Epidermal melanocyte (primary cell): ENCODE data around the gene MXD4.

Experiments used
- DNase-seq: peaks from one replicate; pipeline ENCODE4 v3.0.0; 2011; ENCODE audit warnings: low spot score; ENCODE audit not compliant: insufficient read length

Gene MXD4

DNA sequence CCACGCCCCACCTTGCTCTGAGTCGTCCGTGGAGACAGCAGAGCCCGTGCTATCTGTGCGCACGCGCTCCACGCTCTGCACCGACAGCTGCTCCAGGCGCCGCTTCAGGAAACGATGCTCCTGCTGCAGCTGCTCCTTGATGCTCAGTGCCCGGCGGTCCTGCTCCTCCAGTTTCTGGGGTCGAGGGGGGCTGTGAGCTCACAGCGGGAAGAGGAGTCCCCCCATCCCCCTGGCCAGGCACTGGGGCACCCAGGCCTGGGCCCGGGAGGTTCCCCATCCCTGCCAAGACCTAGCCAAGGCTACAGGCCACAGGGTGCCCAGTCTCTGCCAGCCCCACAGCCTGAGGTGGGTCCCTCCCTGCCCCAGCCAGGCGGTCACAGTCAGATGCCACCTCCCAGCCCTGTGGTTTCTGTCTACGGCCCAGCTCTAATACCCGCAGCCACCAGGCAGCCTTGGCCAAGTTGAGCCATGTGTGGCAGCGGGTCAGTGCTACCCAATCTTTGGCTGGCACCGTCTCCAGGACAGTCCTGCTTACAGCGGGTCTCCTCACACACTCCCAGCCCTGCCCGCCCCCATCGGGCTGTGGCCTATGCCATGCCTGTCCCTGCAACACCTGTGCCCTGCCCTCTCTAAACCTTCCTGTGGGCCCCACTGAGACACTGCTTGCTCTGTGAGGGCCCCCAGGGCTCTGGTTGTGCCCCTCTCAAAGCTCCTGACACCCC, 10.7 kb downstream of the MXD4 start:
- no peak for DNase-seq

DNA sequence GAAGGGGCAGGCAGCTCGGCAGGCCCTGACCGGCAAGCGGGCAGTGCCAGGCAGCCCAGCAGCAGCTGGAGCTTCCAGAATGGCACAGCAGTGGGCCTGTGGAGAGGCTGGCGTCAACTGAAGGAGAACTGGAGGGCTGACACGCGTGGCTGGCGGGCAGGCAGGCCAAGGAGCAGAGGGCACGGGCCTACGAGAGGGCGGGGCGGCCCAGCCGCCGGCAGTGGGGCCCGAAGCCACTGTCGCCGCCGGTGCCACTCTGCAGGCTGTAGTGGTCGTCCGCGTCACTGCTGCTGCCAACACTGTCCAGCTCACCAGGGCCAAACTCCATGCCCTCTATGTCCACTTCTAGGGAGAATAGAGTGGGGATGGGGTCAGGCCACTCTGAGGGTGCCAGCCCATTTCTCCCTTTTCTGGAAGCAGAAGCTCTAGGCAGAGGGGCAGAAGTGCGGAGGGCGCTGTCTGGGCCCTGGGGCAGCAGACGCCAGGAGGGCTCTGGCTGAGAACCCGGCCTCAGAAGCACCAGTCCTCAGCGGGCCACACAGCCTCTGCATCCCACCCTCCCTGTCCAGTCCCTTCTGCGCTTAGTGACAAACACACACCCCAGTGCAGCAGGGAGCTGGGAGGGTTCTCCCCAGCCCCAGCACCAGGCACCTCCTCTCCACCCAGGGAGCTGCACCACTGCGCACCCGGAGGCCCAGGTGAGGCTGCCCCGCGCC, 11.4 kb downstream of the MXD4 start:
- DNase-seq, result no peak

- no peak for DNase-seq
Observed at GRCh38 chr4:2249526-2250356, 12.2 kb downstream of the MXD4 start.

DNA sequence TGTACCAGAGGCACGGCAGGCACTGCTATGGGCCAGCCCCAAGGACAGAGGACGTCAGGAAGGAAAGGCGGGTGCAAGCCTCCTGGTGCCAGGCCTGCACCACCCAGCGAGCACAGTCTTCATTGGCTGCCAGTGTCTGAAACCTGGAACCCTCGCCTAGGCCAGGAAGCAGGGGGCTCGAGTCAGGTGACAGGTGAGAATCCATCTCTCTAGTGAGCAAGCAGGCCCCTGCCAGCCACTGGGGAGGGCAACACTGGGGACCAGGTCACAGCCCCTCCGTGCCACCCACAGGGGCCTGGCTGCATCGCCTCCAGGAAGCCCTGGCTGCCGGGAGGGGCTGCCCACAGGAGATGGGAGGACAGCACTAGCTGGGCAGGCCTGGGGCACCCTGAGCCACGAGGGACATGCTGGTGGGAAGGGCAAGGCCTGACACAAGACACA, 13.1 kb downstream of the MXD4 start:
- DNase-seq, result no peak

GRCh38 chr4:2248044-2248780, 13.7 kb downstream of the MXD4 start:
- DNase-seq, result no peak

DNA sequence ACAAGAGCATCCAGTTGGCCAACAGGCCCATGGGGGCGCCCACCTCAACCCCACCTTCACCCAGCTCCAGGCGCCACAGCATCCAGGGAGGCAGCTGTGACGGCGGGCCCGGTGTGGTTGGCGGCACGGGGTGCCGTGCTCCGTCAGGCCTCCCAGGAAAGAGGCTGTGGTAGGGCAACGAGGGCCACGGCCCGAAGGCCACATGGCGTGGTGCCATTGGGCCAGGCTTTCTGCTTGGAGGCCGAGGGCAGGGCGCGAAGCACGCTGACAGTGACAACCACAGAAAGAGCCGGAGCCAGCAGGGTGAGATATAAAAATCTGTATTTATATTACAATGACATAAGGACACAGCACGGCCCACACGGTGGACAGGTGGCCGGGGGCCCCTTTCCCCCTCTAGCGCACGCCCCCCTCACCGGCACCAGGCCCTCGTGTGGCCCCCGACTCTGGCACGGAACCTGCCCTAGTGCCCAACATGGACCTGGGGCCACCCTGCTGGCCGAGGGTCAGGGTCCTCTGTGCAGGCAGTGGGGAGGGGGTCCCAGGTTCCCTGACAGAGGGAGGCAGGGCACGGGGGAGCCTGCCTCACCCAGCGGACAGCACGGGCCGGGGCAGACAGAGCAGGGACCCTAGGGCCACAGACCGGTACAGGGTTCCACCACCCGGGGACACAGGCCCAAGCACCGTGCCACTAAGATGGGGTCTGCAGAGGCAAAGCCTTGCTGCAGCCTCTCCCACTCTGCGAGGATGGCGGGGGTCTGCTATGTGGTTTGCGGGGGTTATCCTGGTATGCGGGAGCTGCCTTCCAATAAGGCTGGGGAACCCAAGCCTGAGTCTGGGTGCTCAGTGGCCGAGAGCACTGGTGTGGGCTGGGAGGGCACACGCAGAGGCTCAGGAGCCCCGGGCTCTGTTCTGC, 14.5 kb downstream of the MXD4 start:
- DNase-seq, result no peak

DNA sequence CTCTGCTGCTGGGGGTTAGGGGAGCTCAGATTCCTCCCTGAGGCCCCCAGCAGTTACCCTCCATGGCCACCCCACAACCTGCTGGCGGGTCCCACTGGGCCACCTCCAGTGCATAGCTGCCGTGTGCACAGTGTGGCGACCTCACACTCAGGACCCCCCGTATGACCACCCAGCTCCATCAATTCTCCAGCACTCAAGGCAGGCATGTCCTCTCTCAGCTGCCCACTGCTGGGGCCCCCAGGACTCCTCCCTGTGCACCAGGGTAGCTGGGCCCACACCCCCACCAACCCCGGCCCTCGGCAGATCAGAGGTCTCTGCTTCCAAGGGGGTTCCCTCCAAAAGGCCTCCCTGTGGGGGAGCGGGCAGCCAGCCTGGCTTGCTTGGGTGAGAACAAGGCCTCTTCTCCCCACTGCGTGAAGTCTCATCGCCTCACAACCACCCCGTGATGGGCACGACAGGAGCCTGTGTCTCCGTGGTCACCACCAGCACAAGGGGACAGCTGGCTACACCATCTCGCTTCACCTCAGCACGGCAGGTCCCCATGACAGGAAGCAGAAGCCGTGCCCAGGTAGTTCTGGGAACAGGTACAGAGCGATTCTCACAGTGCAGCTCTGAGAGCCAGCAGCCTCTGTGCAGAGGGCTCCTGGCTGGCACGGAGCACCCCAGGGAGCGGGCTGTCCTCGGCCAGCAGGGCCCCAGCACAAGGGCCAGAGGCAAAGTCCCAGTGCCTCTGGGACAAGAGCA, 15.4 kb downstream of the MXD4 start:
- no peak for DNase-seq

DNA sequence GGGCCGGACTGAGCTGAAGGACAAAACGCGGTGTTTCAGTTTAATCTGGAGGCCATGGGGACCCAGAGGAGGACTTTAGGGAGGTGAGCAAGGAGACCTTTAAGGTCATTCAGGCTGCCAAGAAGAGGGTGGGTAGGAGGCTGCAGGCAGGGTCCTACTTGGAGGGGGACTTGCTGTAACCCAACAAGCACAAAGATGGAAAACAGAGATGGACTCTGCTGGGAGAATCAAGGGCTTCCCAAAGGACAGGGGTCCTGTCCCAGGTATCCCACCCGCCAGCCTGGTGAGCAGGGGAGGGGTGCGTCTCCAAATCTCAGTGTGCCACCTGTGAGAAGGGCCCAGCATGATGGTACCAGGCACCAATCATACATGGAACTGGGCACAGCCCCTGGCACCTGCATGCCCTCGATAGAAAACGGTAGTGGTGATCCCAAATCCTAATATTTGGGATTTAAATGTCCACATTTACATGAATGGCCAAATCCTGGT, 16.1 kb downstream of the MXD4 start:
- DNase-seq, result no peak

DNA sequence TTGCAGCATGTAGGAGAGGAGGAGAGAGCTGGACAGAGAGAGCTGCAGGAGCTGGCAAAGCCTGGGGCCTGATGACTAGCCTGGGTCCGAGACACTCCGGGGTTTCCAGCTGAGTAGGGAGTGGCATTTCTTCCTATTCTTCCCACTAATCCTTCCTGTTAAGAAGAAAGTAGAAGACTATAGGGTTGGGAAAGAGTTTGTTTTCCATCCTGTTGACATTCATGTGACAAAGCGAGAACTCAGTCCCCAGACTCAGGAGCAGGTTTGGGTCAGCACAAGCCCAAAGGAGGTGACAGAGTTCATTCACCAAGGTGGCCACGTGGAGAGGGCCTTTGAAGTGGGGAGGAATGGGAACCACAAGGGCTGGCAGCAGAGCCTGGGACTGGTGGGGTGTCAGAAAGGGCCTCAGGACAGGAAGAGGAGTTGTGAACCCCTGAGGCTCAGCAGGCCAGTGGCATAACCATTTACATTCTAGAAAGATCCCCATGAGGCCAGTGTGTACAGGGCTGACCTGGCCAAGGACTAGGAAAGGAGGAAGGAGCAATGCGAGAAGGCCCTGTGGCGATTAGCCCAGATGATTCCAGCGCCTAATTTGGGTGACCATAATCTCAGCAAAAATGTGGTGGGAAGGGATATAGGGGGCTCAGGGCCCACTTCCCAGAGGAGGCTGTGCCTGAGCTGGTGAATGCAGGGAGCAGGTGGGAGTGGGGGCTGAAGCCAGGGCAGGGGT, 16.7 kb downstream of the MXD4 start:
- DNase-seq, result no peak

- DNase-seq, result peak; percentile 84
Observed at GRCh38 chr4:2243681-2244380, 18.1 kb downstream of the MXD4 start.

- DNase-seq, result peak; percentile 99
Observed at GRCh38 chr4:2241410-2242353, 20.2 kb downstream of the MXD4 start, which contains the start of the genes HAUS3 and POLN. HAUS3 (minus strand) TSS chr4:2242121; CDS start chr4:2240946, 1,175 bp downstream. POLN (minus strand) TSS chr4:2242121; CDS start chr4:2229231, 12,890 bp downstream.

GRCh38 chr4:2241003-2241402, 20.9 kb downstream of the MXD4 start:
- no peak for DNase-seq

- no peak for DNase-seq
Observed at GRCh38 chr4:2236944-2237666, 24.8 kb downstream of the MXD4 start.

DNA sequence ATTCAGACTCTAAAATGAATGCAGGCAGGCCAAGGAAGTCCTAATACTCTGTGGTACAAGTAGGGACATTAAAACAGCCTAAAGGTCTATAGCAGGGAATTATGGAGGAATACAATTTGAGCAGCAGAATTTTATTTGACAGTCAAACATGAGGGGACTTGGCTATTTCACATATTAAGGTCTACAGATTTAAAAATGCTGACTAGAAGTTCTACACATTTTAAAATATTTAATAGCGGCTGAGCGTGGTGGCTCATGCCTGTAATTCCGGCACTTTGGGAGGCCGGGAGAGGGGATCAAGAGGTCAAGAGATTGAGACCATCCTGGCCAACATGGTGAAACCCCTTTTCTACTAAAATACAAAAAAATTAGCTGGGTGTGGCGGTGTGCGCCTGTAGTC, 30.8 kb downstream of the MXD4 start:
- DNase-seq, result no peak

DNA sequence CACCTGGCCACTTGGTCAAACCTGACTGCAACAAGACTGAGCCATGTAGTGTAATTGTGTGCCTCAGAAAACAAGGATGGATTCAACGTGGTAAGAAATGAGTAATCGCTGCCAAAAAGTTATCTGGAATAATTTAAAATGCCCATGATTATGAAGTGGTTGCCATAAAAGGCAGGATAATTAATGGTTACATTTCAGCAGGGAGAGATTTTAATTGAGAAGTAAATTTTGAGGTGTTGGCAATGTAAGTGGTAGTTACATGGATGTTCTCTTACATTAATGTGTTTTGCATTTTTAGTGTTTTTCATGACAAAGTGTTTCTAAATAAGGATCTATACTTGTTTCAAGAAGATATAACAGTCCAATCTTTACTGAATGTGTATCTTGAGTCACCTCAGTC, 35.6 kb downstream of the MXD4 start:
- DNase-seq, result no peak

GRCh38 chr4:2222838-2223237, 39.1 kb downstream of the MXD4 start:
- DNase-seq, result no peak
